Measurements from ENCODE around the gene GALM.

GALM gene

GRCh38 chr2:38723173-38723572 is 57.3 kb downstream of the GALM start:
- no peak for DNase-seq
- WGBS (ENCODE audit: extremely low coverage, insufficient coverage, insufficient read length) = no CpG with 5 or more reads among the region's 7 CpGs
- no peak overlapping the region for H3K18ac ChIP-seq (ENCODE audit: low read length)

GRCh38 chr2:38727661-38728060 is 61.7 kb downstream of the GALM start:
- Histone ChIP-seq H4K91ac (ENCODE audit: low read depth, low read length) (no peak overlapping the region), H3K14ac (ENCODE audit: low read length) (no peak overlapping the region), H3K23ac (ENCODE audit: low read length) (no peak overlapping the region), H3K4me3 (ENCODE audit: low read depth, low read length) (no peak overlapping the region), H3K27me3 (ENCODE audit: insufficient read depth, low read length) (no peaks in the 10 kb centered on the region), H4K12ac (ENCODE audit: low read depth, low read length) (no peak overlapping the region), H2AK5ac (ENCODE audit: low read length) (no peak overlapping the region), H3K36me3 (ENCODE audit: control insufficient read depth in 1 of 2, insufficient read depth in 2 of 2, low read length in 2 of 2) (peaks cover 2 to 3% of the 10 kb centered on the region in 2 experiments), H3K4me1 (ENCODE audit: control insufficient read depth in 1 of 2, insufficient read depth in 2 of 2, low read length in 2 of 2) (no peaks in the 10 kb centered on the region), H3K79me1 (ENCODE audit: low read length) (no peaks in the 10 kb centered on the region), H4K8ac (ENCODE audit: low read depth, low read length) (no peak overlapping the region), H3K4ac (ENCODE audit: low read depth, low read length) (no peak overlapping the region), H2BK12ac (ENCODE audit: low read length) (no peak overlapping the region), H3K9ac (ENCODE audit: low read length) (no peak overlapping the region), H2BK5ac (ENCODE audit: low read depth, low read length, poor library complexity) (no peak overlapping the region), H3K27ac (ENCODE audit: low read depth, low read length) (no peak overlapping the region), H3K9me3 (ENCODE audit: insufficient read depth, low read depth, low read length) (no peaks in the 10 kb centered on the region), H3K18ac (ENCODE audit: low read length) (no peak overlapping the region), H2BK120ac (ENCODE audit: insufficient read depth, low read length, poor library complexity) (no peak overlapping the region), H3K4me2 (ENCODE audit: low read length) (no peak overlapping the region), H2AFZ (ENCODE audit: insufficient read depth, low read length, poor library complexity) (no peak overlapping the region), H3K79me2 (ENCODE audit: control insufficient read depth, insufficient read depth, low read length, poor library complexity) (no peaks in the 10 kb centered on the region)
- DNase-seq = no peak
- no CpG with 5 or more reads among the region's 1 CpG for WGBS (ENCODE audit: extremely low coverage, insufficient coverage, insufficient read length)

More at GRCh38 chr2:38723173-38723572, 57.3 kb downstream of the GALM start:
- H3K4me1 ChIP-seq (ENCODE audit: control insufficient read depth in 1 of 2, insufficient read depth in 2 of 2, low read length in 2 of 2) = no peaks in the 10 kb centered on the region
- H3K79me1 ChIP-seq (ENCODE audit: low read length) = no peaks in the 10 kb centered on the region
- H3K14ac ChIP-seq (ENCODE audit: low read length) = no peak overlapping the region
- H4K91ac ChIP-seq (ENCODE audit: low read depth, low read length) = no peak overlapping the region
- H3K4me3 ChIP-seq (ENCODE audit: low read depth, low read length) = no peak overlapping the region
- H3K27ac ChIP-seq (ENCODE audit: low read depth, low read length) = no peak overlapping the region
- H3K36me3 ChIP-seq (ENCODE audit: control insufficient read depth in 1 of 2, insufficient read depth in 2 of 2, low read length in 2 of 2) = no peaks in the 10 kb centered on the region
- no peak overlapping the region for H2BK120ac ChIP-seq (ENCODE audit: insufficient read depth, low read length, poor library complexity)
- no peak overlapping the region for H4K8ac ChIP-seq (ENCODE audit: low read depth, low read length)
- no peak overlapping the region for H2AK5ac ChIP-seq (ENCODE audit: low read length)
- no peak overlapping the region for H2BK5ac ChIP-seq (ENCODE audit: low read depth, low read length, poor library complexity)
- no peak overlapping the region for H4K12ac ChIP-seq (ENCODE audit: low read depth, low read length)
- H3K79me2 ChIP-seq (ENCODE audit: control insufficient read depth, insufficient read depth, low read length, poor library complexity) = no peaks in the 10 kb centered on the region
- H2AFZ ChIP-seq (ENCODE audit: insufficient read depth, low read length, poor library complexity) = no peak overlapping the region
- no peak overlapping the region for H3K4ac ChIP-seq (ENCODE audit: low read depth, low read length)
- no peaks in the 10 kb centered on the region for H3K9me3 ChIP-seq (ENCODE audit: insufficient read depth, low read depth, low read length)
- no peak overlapping the region for H3K9ac ChIP-seq (ENCODE audit: low read length)
- no peak overlapping the region for H3K4me2 ChIP-seq (ENCODE audit: low read length)
- no peak overlapping the region for H2BK12ac ChIP-seq (ENCODE audit: low read length)
- no peaks in the 10 kb centered on the region for H3K27me3 ChIP-seq (ENCODE audit: insufficient read depth, low read length)
- no peak overlapping the region for H3K23ac ChIP-seq (ENCODE audit: low read length)

- H3K27me3 ChIP-seq (ENCODE audit: insufficient read depth, low read length) = no peaks in the 10 kb centered on the region
- no peak overlapping the region for H2AFZ ChIP-seq (ENCODE audit: insufficient read depth, low read length, poor library complexity)
- DNase-seq = no peak
- H2BK12ac ChIP-seq (ENCODE audit: low read length) = no peak overlapping the region
- H3K27ac ChIP-seq (ENCODE audit: low read depth, low read length) = no peak overlapping the region
- no peak overlapping the region for H4K91ac ChIP-seq (ENCODE audit: low read depth, low read length)
- no peaks in the 10 kb centered on the region for H3K9me3 ChIP-seq (ENCODE audit: insufficient read depth, low read depth, low read length)
- H2BK120ac ChIP-seq (ENCODE audit: insufficient read depth, low read length, poor library complexity) = no peak overlapping the region
- H3K9ac ChIP-seq (ENCODE audit: low read length) = no peak overlapping the region
- no CpG with 5 or more reads among the region's 2 CpGs for WGBS (ENCODE audit: extremely low coverage, insufficient coverage, insufficient read length)
- H3K36me3 ChIP-seq (ENCODE audit: control insufficient read depth in 1 of 2, insufficient read depth in 2 of 2, low read length in 2 of 2) = peaks cover 5 to 6% of the 10 kb centered on the region in 2 experiments
- no peaks in the 10 kb centered on the region for H3K79me1 ChIP-seq (ENCODE audit: low read length)
- H2BK5ac ChIP-seq (ENCODE audit: low read depth, low read length, poor library complexity) = no peak overlapping the region
- no peak overlapping the region for H3K14ac ChIP-seq (ENCODE audit: low read length)
- H3K79me2 ChIP-seq (ENCODE audit: control insufficient read depth, insufficient read depth, low read length, poor library complexity) = no peaks in the 10 kb centered on the region
- no peak overlapping the region for H4K12ac ChIP-seq (ENCODE audit: low read depth, low read length)
- no peak overlapping the region for H3K18ac ChIP-seq (ENCODE audit: low read length)
- no peak overlapping the region for H4K8ac ChIP-seq (ENCODE audit: low read depth, low read length)
- H3K4me2 ChIP-seq (ENCODE audit: low read length) = no peak overlapping the region
- H3K4ac ChIP-seq (ENCODE audit: low read depth, low read length) = no peak overlapping the region
- no peak overlapping the region for H2AK5ac ChIP-seq (ENCODE audit: low read length)
- no peaks in the 10 kb centered on the region for H3K4me1 ChIP-seq (ENCODE audit: control insufficient read depth in 1 of 2, insufficient read depth in 2 of 2, low read length in 2 of 2)
- H3K4me3 ChIP-seq (ENCODE audit: low read depth, low read length) = no peak overlapping the region
- no peak overlapping the region for H3K23ac ChIP-seq (ENCODE audit: low read length)
These were observed 62.8 kb downstream of the GALM start for GRCh38 chr2:38728694-38729093.

- no peaks in the 10 kb centered on the region for H3K4me1 ChIP-seq (ENCODE audit: control insufficient read depth in 1 of 2, insufficient read depth in 2 of 2, low read length in 2 of 2)
- no peak overlapping the region for H4K12ac ChIP-seq (ENCODE audit: low read depth, low read length)
- H3K4me3 ChIP-seq (ENCODE audit: low read depth, low read length) = no peak overlapping the region
- H3K4ac ChIP-seq (ENCODE audit: low read depth, low read length) = no peak overlapping the region
- H3K9me3 ChIP-seq (ENCODE audit: insufficient read depth, low read depth, low read length) = no peaks in the 10 kb centered on the region
- no peaks in the 10 kb centered on the region for H3K27me3 ChIP-seq (ENCODE audit: insufficient read depth, low read length)
- no peak overlapping the region for H2AFZ ChIP-seq (ENCODE audit: insufficient read depth, low read length, poor library complexity)
- H3K9ac ChIP-seq (ENCODE audit: low read length) = no peak overlapping the region
- H3K14ac ChIP-seq (ENCODE audit: low read length) = no peak overlapping the region
- no peak overlapping the region for H4K91ac ChIP-seq (ENCODE audit: low read depth, low read length)
- no peak overlapping the region for H2AK5ac ChIP-seq (ENCODE audit: low read length)
- H4K8ac ChIP-seq (ENCODE audit: low read depth, low read length) = no peak overlapping the region
- no peaks in the 10 kb centered on the region for H3K79me2 ChIP-seq (ENCODE audit: control insufficient read depth, insufficient read depth, low read length, poor library complexity)
- H2BK12ac ChIP-seq (ENCODE audit: low read length) = no peak overlapping the region
- peaks cover 5 to 6% of the 10 kb centered on the region in 2 experiments for H3K36me3 ChIP-seq (ENCODE audit: control insufficient read depth in 1 of 2, insufficient read depth in 2 of 2, low read length in 2 of 2)
- H3K27ac ChIP-seq (ENCODE audit: low read depth, low read length) = no peak overlapping the region
- no peak overlapping the region for H2BK5ac ChIP-seq (ENCODE audit: low read depth, low read length, poor library complexity)
- no peak overlapping the region for H3K18ac ChIP-seq (ENCODE audit: low read length)
- H3K23ac ChIP-seq (ENCODE audit: low read length) = no peak overlapping the region
- WGBS (ENCODE audit: extremely low coverage, insufficient coverage, insufficient read length) = no CpG with 5 or more reads among the region's 7 CpGs
- H2BK120ac ChIP-seq (ENCODE audit: insufficient read depth, low read length, poor library complexity) = no peak overlapping the region
- H3K4me2 ChIP-seq (ENCODE audit: low read length) = no peak overlapping the region
- no peak for DNase-seq
- H3K79me1 ChIP-seq (ENCODE audit: low read length) = no peaks in the 10 kb centered on the region
These were observed 65.2 kb downstream of the GALM start for GRCh38 chr2:38731090-38731489.
